ENCODE measurements around the gene MAML2. TPM values are rescaled to one million over a fixed set of nuclear protein-coding genes. Genes with fewer than 3 reads are reported as not detected.
A peak's percentile ranks its signal among the peaks of the same experiment; 100 is the strongest.

Gene MAML2
- total RNA-seq, 1 experiment from 2014 or later, result 2.9 TPM

- H3K9me3 ChIP-seq (ENCODE audit: control insufficient read depth, insufficient read depth, low read depth, low read length), result no peaks in the 10 kb centered on the region
- no peaks in the 10 kb centered on the region for H3K36me3 ChIP-seq (ENCODE audit: control insufficient read depth, insufficient read depth, low read length)
- no peak overlapping the region for H3K27ac ChIP-seq (ENCODE audit: low read length)
- TF ChIP-seq POLR2AphosphoS5 (IDR thresholded peaks at IDR 0.05; ENCODE audit: low read depth, low read length), result no peak
- no peak for TF ChIP-seq SIN3A (IDR thresholded peaks at IDR 0.05; ENCODE audit: borderline replicate concordance, insufficient read depth, low read depth, low read length)
- TF ChIP-seq CTCF (IDR thresholded peaks at IDR 0.05), result no peak
- TF ChIP-seq, protein P1, sequence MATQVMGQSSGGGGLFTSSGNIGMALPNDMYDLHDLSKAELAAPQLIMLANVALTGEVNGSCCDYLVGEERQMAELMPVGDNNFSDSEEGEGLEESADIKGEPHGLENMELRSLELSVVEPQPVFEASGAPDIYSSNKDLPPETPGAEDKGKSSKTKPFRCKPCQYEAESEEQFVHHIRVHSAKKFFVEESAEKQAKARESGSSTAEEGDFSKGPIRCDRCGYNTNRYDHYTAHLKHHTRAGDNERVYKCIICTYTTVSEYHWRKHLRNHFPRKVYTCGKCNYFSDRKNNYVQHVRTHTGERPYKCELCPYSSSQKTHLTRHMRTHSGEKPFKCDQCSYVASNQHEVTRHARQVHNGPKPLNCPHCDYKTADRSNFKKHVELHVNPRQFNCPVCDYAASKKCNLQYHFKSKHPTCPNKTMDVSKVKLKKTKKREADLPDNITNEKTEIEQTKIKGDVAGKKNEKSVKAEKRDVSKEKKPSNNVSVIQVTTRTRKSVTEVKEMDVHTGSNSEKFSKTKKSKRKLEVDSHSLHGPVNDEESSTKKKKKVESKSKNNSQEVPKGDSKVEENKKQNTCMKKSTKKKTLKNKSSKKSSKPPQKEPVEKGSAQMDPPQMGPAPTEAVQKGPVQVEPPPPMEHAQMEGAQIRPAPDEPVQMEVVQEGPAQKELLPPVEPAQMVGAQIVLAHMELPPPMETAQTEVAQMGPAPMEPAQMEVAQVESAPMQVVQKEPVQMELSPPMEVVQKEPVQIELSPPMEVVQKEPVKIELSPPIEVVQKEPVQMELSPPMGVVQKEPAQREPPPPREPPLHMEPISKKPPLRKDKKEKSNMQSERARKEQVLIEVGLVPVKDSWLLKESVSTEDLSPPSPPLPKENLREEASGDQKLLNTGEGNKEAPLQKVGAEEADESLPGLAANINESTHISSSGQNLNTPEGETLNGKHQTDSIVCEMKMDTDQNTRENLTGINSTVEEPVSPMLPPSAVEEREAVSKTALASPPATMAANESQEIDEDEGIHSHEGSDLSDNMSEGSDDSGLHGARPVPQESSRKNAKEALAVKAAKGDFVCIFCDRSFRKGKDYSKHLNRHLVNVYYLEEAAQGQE (IDR thresholded peaks at IDR 0.05; ENCODE audit: insufficient read depth in 1 of 2, low read depth in 2 of 2, low read length in 1 of 2), result no peak
- peak; percentile 61 for TF ChIP-seq TCF7L2 (IDR thresholded peaks at IDR 0.05; ENCODE audit: low read depth, low read length)
- CTCF ChIA-PET, result no interaction called here
- no peaks in the 10 kb centered on the region for H3K27me3 ChIP-seq (ENCODE audit: control insufficient read depth, insufficient read depth, low read length)
- no TSS peak for BruUV-seq (replicated peaks)
- POLR2A ChIA-PET, result interaction anchor here (0.6 kb wide), 1 partner anchor 41 kb away, joined by 10 read pairs; no protein-coding TSS in a partner anchor
- intact Hi-C loops (cut with micrococcal nuclease; ENCODE audit: unreplicated experiment), result no loop called here
- DNase-seq (ENCODE audit: low read depth, low spot score), result no peak
- no peak overlapping the region for H3K4me3 ChIP-seq (ENCODE audit: low read depth in 2 of 2, low read length in 2 of 2)
- ATAC-seq, result peak; percentile 70
- in situ Hi-C loops (cut with HindIII; ENCODE audit: low pct_unique_long_range_greater_than_20kb, low sequenced_read_pairs), result no loop called here
- no peaks in the 10 kb centered on the region for H3K4me1 ChIP-seq (ENCODE audit: control insufficient read depth, insufficient read depth, low read length)
Observed at GRCh38 chr11:95993438-95994298, 349.3 kb downstream of the MAML2 start.

DNA sequence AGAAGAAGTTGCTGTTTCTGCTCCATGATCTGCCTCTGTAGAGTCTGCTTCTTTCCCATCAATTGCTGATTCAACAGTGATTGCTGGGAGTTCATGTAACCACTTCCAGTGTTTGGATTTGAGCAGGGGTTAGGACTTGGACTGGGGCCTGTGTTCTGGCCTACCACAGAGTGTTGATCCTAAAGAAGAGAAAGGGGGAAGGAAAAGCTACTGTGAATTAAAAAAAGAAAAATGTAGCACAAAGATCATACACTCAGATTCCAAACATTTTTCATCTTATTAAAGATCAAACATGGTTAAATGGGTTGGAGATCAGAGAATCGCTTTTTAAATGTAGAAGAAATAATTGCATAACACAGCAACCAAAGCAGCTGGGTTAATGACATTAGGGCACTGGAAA, 351.4 kb downstream of the MAML2 start:
- intact Hi-C loops (cut with micrococcal nuclease; ENCODE audit: unreplicated experiment) (no loop called here), in situ Hi-C loops (cut with HindIII; ENCODE audit: low pct_unique_long_range_greater_than_20kb, low sequenced_read_pairs) (no loop called here)
- ATAC-seq, result no peak
- POLR2A ChIA-PET, result no interaction called here
- DNase-seq (ENCODE audit: low read depth, low spot score), result no peak
- Histone ChIP-seq H3K4me1 (ENCODE audit: control insufficient read depth, insufficient read depth, low read length) (no peaks in the 10 kb centered on the region), H3K27me3 (ENCODE audit: control insufficient read depth, insufficient read depth, low read length) (no peaks in the 10 kb centered on the region), H3K36me3 (ENCODE audit: control insufficient read depth, insufficient read depth, low read length) (no peaks in the 10 kb centered on the region), H3K9me3 (ENCODE audit: control insufficient read depth, insufficient read depth, low read depth, low read length) (no peaks in the 10 kb centered on the region), H3K4me3 (ENCODE audit: low read depth in 2 of 2, low read length in 2 of 2) (no peak overlapping the region), H3K27ac (ENCODE audit: low read length) (no peak overlapping the region)
- no peak for TF ChIP-seq POLR2AphosphoS5 (IDR thresholded peaks at IDR 0.05; ENCODE audit: low read depth, low read length)
- TF ChIP-seq, protein P1 (IDR thresholded peaks at IDR 0.05; ENCODE audit: insufficient read depth in 1 of 2, low read depth in 2 of 2, low read length in 1 of 2), result no peak
- no peak for TF ChIP-seq CTCF (IDR thresholded peaks at IDR 0.05)
- no peak for TF ChIP-seq SIN3A (IDR thresholded peaks at IDR 0.05; ENCODE audit: borderline replicate concordance, insufficient read depth, low read depth, low read length)
- BruUV-seq (replicated peaks), result no TSS peak
- CTCF ChIA-PET, result no interaction called here

Data from Panc1 (cell line).